ENCODE data around the gene PDE4D.

DNA sequence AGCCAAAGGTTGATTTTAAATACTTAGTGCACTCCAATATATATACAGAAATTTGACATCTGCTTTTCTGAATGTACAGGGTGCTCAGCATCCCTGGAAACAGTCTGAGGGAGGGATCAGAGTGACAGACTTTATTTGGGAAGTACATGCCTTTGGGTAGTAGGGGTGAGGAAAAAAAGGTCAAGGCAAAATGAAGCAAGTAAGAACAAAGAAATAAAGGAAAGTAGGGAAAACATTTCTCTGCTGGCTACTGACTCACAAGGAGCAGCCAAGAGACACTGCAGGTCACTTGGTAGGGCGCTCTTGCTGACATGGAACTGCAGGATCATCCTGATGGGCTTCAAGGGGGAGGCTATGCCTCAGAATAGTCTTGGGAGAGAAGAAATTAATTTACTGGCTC is 929.7 kb downstream of the PDE4D start:
- TF ChIP-seq POLR2A (IDR thresholded peaks at IDR 0.05): no peak
- TF ChIP-seq, protein P1, sequence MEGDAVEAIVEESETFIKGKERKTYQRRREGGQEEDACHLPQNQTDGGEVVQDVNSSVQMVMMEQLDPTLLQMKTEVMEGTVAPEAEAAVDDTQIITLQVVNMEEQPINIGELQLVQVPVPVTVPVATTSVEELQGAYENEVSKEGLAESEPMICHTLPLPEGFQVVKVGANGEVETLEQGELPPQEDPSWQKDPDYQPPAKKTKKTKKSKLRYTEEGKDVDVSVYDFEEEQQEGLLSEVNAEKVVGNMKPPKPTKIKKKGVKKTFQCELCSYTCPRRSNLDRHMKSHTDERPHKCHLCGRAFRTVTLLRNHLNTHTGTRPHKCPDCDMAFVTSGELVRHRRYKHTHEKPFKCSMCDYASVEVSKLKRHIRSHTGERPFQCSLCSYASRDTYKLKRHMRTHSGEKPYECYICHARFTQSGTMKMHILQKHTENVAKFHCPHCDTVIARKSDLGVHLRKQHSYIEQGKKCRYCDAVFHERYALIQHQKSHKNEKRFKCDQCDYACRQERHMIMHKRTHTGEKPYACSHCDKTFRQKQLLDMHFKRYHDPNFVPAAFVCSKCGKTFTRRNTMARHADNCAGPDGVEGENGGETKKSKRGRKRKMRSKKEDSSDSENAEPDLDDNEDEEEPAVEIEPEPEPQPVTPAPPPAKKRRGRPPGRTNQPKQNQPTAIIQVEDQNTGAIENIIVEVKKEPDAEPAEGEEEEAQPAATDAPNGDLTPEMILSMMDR (IDR thresholded peaks at IDR 0.05): no peak
